GM12878 (cell line): ENCODE data around the gene AKAP13. TPM values are rescaled to one million over a fixed set of nuclear protein-coding genes. Genes with fewer than 3 reads are reported as not detected.
A peak's percentile ranks its signal among the peaks of the same experiment; 100 is the strongest.

Experiments
- ATF7 ChIP-seq: fragments of 450-650 bp; IDR thresholded peaks from 2 replicates; pipeline ENCODE4 v1.6.1; 2016; ENCODE audit warnings: low read depth, mild to moderate bottlenecking
- CBX5 ChIP-seq: sonication (generic); IDR thresholded peaks from 2 replicates; pipeline ENCODE4 v1.6.1; 2016; ENCODE audit warnings: low read depth, moderate library complexity, mild to moderate bottlenecking, inconsistent platforms
- CHD4 ChIP-seq: fragments of 200-600 bp; sonication (generic); IDR thresholded peaks from 2 replicates; pipeline ENCODE4 v1.6.1; 2016; ENCODE audit warnings: mild to moderate bottlenecking
- CREB1 ChIP-seq: IDR thresholded peaks from 2 replicates; pipeline ENCODE4 v1.6.1; 2012; ENCODE audit warnings: low read depth, mild to moderate bottlenecking, inconsistent platforms
- DPF2 ChIP-seq: fragments of 450-650 bp; IDR thresholded peaks from 2 replicates; pipeline ENCODE4 v1.6.1; 2017; ENCODE audit warnings: mild to moderate bottlenecking
- E2F4 ChIP-seq: IDR thresholded peaks from 2 replicates; pipeline ENCODE4 v1.6.1; 2012; ENCODE audit warnings: low read depth, low read length, improper control_type of control experiment
- ETV6 ChIP-seq, 2 experiments: fragments of 450-650 bp in 1 of 2; IDR thresholded peaks in 1 of 2; conservative IDR thresholded peaks in 1 of 2; 2 replicates each; pipeline ENCODE4 v1.6.1; 2014; ENCODE audit warnings: antibody characterized with exemption in 1 of 2, borderline replicate concordance in 1 of 2, low read depth in 1 of 2, mild to moderate bottlenecking in 1 of 2, moderate library complexity in 1 of 2
- FOXM1 ChIP-seq: IDR thresholded peaks from 2 replicates; pipeline ENCODE4 v1.6.1; 2012; ENCODE audit warnings: low read depth, mild to moderate bottlenecking, inconsistent platforms, low read length, moderate library complexity
- GABPA ChIP-seq: IDR thresholded peaks from 2 replicates; pipeline ENCODE4 v1.6.1; 2014; ENCODE audit warnings: antibody characterized with exemption, low read depth, mild to moderate bottlenecking, inconsistent platforms
- IRF4 ChIP-seq: IDR thresholded peaks from 2 replicates; pipeline ENCODE4 v1.6.1; 2011; ENCODE audit warnings: low read depth, low read length
- JUNB ChIP-seq: IDR thresholded peaks from 2 replicates; pipeline ENCODE4 v1.6.1; 2016; ENCODE audit warnings: antibody characterized with exemption, mild to moderate bottlenecking
- MTA3 ChIP-seq: IDR thresholded peaks from 2 replicates; pipeline ENCODE4 v1.6.1; 2012; ENCODE audit warnings: low read length, inconsistent platforms, borderline replicate concordance
- NFIC ChIP-seq: IDR thresholded peaks from 2 replicates; pipeline ENCODE4 v1.6.1; 2012; ENCODE audit warnings: low read depth, mild to moderate bottlenecking, inconsistent platforms, low read length, moderate library complexity
- POU2F2 ChIP-seq: IDR thresholded peaks from 3 replicates; pipeline ENCODE4 v1.6.1; 2011; ENCODE audit warnings: low read depth, mild to moderate bottlenecking, low read length, borderline replicate concordance
- RUNX3 ChIP-seq: IDR thresholded peaks from 2 replicates; pipeline ENCODE4 v1.6.1; 2012; ENCODE audit warnings: low read length, inconsistent platforms
- SMC3 ChIP-seq: IDR thresholded peaks from 2 replicates; pipeline ENCODE4 v1.6.1; 2011; ENCODE audit warnings: low read length, improper control_type of control experiment, borderline replicate concordance
- SPI1 ChIP-seq: IDR thresholded peaks from 2 replicates; pipeline ENCODE4 v1.6.1; 2011; ENCODE audit warnings: low read depth, mild to moderate bottlenecking, low read length, moderate library complexity, borderline replicate concordance; ENCODE audit not compliant: insufficient read depth
- STAT3 ChIP-seq: IDR thresholded peaks from 2 replicates; pipeline ENCODE4 v1.6.1; 2011; ENCODE audit warnings: low read depth, low read length, improper control_type of control experiment
- TBL1XR1 ChIP-seq: IDR thresholded peaks from 2 replicates; pipeline ENCODE4 v1.6.1; 2012; ENCODE audit warnings: low read depth, low read length, improper control_type of control experiment
- TCF12 ChIP-seq: IDR thresholded peaks from 2 replicates; pipeline ENCODE4 v1.6.1; 2011; ENCODE audit warnings: low read depth, mild to moderate bottlenecking, low read length
- ZNF24 ChIP-seq: fragments of 450-650 bp; IDR thresholded peaks from 2 replicates; pipeline ENCODE4 v1.6.1; 2017; ENCODE audit warnings: antibody characterized with exemption, mild to moderate bottlenecking
- polyA plus RNA-seq, 11 experiments: library from polyadenylated mRNA; depleted of rRNA in 4 of 11; unstranded in 6 of 11; stranded (reverse) in 5 of 11; fragments of >200 nt; fragmentation: Nextera tagmentation in 4 of 11; fragmentation: Illumina TruSeq in 1 of 11; extraction: Ambion mirVana in 4 of 11; extraction: Trizol in 1 of 11; gene quantifications; 1 replicate in 1 of 11; 2 replicates in 10 of 11; pipeline versions ENCODE4 v1.2.1 to v1.2.3, GENCODE V29; 2011 to 2016; ENCODE audit warnings: inconsistent platforms in 2 of 11, missing spikeins in 2 of 11, low read depth in 1 of 11
- total RNA-seq, 4 experiments: library from RNA; depleted of rRNA in 3 of 4; stranded (reverse); fragments of >200 nt in 3 of 4; fragmentation: Illumina TruSeq in 1 of 4; extraction: Trizol in 1 of 4; gene quantifications; 2 replicates each; pipeline versions ENCODE4 v1.2.1 to v1.2.3, GENCODE V29; 2013 to 2021
- TF ChIP-seq, protein P1 (sequence below): fragments of 450-650 bp; formaldehyde crosslinking; IDR thresholded peaks from 2 replicates; pipeline ENCODE4 v1.4.0; 2022; ENCODE audit warnings: mild to moderate bottlenecking, moderate library complexity
- TF ChIP-seq, protein P2 (sequence below): fragments of 450-650 bp; IDR thresholded peaks from 2 replicates; pipeline ENCODE4 v1.6.1; 2017; ENCODE audit warnings: mild to moderate bottlenecking, low read depth, inconsistent platforms; ENCODE audit not compliant: poor library complexity, severe bottlenecking
- TF ChIP-seq, protein P3 (sequence below): IDR thresholded peaks from 2 replicates; pipeline ENCODE4 v1.6.1; 2012; ENCODE audit warnings: low read length, inconsistent platforms

The AKAP13 gene
- total and polyA plus RNA-seq, 10 of the 15 experiments (the other 5 are each of a cell fraction or from before 2014, with no cell fraction given) = 14.4 to 74.9 (median 55.1) TPM

- TF ChIP-seq E2F4 (no peak), ETV6 (conservative IDR thresholded peaks at IDR 0.05 in 1 of 2, IDR thresholded peaks at IDR 0.05 in 1 of 2; ENCODE audit: borderline replicate concordance in 1 of 2, low read depth in 1 of 2) (peak in 1 of 2 experiments; percentile 41; a peak in 1 of 4 replicates), FOXM1 (peak; percentile 75), CREB1 (peak; percentile 21; the same call in 1 of the 2 replicates), TCF12 (peak; percentile 44; the same call in 1 of the 2 replicates), GABPA (peak; percentile 24; the same call in 1 of the 2 replicates), CBX5 (peak; percentile 74; the same call in 1 of the 2 replicates), ZNF24 (no peak), SPI1 (peak; percentile 58; the same call in 1 of the 2 replicates), JUNB (peak; percentile 34), POU2F2 (peak; percentile 60; the same call in 1 of the 3 replicates), SMC3 (peak; percentile 11; the same call in 1 of the 2 replicates), CHD4 (no peak), MTA3 (peak; percentile 87; the same call in 1 of the 2 replicates), RUNX3 (peak; percentile 93), DPF2 (0 out of 2 replicates have a peak, but pooled peaks have one; percentile 29), TBL1XR1 (peak; percentile 79), IRF4 (peak; percentile 67), STAT3 (no peak), NFIC (peak; percentile 89), ATF7 (peak; percentile 88)
- TF ChIP-seq, protein P1, sequence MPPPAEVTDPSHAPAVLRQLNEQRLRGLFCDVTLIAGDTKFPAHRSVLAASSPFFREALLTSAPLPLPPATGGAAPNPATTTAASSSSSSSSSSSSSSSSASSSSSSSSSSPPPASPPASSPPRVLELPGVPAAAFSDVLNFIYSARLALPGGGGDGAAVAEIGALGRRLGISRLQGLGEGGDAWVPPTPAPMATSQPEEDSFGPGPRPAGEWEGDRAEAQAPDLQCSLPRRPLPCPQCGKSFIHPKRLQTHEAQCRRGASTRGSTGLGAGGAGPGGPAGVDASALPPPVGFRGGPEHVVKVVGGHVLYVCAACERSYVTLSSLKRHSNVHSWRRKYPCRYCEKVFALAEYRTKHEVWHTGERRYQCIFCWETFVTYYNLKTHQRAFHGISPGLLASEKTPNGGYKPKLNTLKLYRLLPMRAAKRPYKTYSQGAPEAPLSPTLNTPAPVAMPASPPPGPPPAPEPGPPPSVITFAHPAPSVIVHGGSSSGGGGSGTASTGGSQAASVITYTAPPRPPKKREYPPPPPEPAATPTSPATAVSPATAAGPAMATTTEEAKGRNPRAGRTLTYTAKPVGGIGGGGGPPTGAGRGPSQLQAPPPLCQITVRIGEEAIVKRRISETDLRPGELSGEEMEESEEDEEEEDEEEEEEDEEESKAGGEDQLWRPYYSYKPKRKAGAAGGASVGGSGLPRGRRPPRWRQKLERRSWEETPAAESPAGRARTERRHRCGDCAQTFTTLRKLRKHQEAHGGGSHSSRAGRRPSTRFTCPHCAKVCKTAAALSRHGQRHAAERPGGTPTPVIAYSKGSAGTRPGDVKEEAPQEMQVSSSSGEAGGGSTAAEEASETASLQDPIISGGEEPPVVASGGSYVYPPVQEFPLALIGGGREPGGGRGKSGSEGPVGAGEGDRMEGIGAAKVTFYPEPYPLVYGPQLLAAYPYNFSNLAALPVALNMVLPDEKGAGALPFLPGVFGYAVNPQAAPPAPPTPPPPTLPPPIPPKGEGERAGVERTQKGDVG (CRISPR knock-in tag) = no peak
- TF ChIP-seq, protein P2, sequence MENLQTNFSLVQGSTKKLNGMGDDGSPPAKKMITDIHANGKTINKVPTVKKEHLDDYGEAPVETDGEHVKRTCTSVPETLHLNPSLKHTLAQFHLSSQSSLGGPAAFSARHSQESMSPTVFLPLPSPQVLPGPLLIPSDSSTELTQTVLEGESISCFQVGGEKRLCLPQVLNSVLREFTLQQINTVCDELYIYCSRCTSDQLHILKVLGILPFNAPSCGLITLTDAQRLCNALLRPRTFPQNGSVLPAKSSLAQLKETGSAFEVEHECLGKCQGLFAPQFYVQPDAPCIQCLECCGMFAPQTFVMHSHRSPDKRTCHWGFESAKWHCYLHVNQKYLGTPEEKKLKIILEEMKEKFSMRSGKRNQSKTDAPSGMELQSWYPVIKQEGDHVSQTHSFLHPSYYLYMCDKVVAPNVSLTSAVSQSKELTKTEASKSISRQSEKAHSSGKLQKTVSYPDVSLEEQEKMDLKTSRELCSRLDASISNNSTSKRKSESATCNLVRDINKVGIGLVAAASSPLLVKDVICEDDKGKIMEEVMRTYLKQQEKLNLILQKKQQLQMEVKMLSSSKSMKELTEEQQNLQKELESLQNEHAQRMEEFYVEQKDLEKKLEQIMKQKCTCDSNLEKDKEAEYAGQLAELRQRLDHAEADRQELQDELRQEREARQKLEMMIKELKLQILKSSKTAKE = peak; percentile 80
- TF ChIP-seq, protein P3, sequence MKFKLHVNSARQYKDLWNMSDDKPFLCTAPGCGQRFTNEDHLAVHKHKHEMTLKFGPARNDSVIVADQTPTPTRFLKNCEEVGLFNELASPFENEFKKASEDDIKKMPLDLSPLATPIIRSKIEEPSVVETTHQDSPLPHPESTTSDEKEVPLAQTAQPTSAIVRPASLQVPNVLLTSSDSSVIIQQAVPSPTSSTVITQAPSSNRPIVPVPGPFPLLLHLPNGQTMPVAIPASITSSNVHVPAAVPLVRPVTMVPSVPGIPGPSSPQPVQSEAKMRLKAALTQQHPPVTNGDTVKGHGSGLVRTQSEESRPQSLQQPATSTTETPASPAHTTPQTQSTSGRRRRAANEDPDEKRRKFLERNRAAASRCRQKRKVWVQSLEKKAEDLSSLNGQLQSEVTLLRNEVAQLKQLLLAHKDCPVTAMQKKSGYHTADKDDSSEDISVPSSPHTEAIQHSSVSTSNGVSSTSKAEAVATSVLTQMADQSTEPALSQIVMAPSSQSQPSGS = peak; percentile 86; the same call in 1 of the 2 replicates
Measured at GRCh38 chr15:85361323-85361722, 19.1 kb upstream of the AKAP13 start (continued).
